ENCODE data around the gene TSPAN9.

Gene TSPAN9

DNA sequence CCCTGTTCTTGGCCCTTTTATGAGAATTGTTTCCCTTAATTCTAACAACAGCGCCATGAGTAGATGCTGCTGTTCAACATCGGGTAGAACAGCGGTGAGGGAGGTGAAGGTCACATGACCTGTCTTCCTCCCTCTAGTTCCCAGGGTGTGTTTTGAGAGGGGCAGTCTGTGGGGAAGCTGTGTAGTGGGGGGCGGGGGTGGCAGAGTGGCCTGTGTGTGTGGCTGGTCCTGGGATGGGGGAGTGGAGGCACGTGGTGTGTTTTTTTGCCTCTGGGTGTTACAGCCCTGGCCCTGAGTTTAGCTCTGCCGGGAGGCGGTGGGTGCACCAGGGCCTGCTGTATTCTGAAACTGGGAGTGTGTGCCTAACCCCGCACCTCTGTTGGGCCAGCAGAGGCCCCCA, 202.7 kb downstream of the TSPAN9 start:
- no peak for DNase-seq
- H3K36me3 ChIP-seq (replicated peaks) = peaks cover 8% of the 10 kb centered on the region
- TF ChIP-seq CTCF (IDR thresholded peaks at IDR 0.05; ENCODE audit: low read depth, low read length, missing control alignments) = no peak
- in situ Hi-C loops (cut with HindIII; ENCODE audit: low pct_ligation_motif_present, low sequenced_read_pairs) = loop anchor here (25.0 kb wide), 1 partner anchor 143 kb away; no protein-coding TSS in a partner anchor
- H3K27me3 ChIP-seq (replicated peaks) = no peaks in the 10 kb centered on the region
- H3K27ac ChIP-seq = no peak overlapping the region
- H3K4me3 ChIP-seq (ENCODE audit: low read depth, low read length) = no peak overlapping the region

DNA sequence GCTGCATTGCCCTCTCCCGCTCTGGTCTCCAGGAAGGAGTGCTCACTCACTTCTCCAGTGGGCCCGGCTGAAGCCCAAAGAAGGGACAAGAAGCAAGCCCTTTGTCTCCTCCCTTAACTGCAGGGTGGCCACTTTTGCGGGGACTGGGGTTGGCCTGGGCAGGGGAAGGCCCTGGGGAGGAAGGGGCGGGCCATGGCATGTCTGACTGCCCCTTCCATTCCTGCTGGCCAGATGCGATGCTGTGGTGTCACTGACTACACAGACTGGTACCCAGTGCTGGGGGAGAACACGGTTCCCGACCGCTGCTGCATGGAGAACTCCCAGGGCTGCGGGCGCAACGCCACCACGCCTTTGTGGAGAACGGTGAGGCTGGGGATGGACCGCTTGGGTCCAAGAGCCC, 203.8 kb downstream of the TSPAN9 start:
- no peak for TF ChIP-seq CTCF (IDR thresholded peaks at IDR 0.05; ENCODE audit: low read depth, low read length, missing control alignments)
- no peaks in the 10 kb centered on the region for H3K27me3 ChIP-seq (replicated peaks)
- H3K4me3 ChIP-seq (ENCODE audit: low read depth, low read length) = no peak overlapping the region
- H3K36me3 ChIP-seq (replicated peaks) = peaks cover 8% of the 10 kb centered on the region
- in situ Hi-C loops (cut with HindIII; ENCODE audit: low pct_ligation_motif_present, low sequenced_read_pairs) = loop anchor here (25.0 kb wide), 1 partner anchor 144 kb away; no protein-coding TSS in a partner anchor
- H3K27ac ChIP-seq = no peak overlapping the region
- DNase-seq = no peak

DNA sequence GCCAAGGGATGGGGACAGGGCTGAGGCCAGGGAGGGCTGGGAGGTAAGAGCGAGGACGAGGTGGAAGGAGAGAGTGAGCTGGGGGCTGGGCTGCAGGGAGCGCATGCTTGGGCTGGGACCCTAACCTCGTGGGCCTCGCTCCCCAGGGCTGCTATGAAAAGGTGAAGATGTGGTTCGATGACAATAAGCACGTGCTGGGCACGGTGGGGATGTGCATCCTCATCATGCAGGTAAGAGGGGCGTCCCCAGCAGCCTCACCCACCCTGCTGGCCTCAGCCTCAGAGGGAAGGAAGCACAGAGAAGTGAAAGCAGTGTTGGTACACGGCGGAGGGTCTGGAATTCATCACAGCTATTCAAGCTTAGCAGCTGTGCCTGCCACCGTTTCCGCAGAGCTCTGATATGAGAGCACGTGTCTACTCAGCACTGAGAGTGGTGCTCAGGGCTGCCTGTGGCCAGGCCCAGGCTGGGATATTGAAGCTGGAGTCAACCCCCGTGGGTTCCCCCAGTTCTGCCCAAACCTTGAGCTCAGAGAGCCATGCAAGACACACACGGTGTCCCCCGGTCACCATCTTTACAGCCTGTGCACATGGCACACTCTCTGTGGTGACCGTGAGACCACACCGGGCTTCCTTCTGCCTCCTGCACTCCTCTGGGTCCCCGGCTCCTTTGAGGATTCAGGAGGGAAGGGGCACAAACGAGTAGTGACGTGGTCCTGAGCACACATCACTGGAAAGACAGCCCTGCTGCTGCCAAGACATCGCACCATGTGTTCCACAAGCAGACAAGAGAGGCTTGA, 204.6 kb downstream of the TSPAN9 start:
- in situ Hi-C loops (cut with HindIII; ENCODE audit: low pct_ligation_motif_present, low sequenced_read_pairs) = loop anchor here (25.0 kb wide), 1 partner anchor 144 kb away; no protein-coding TSS in a partner anchor
- H3K27ac ChIP-seq = no peak overlapping the region
- H3K4me3 ChIP-seq (ENCODE audit: low read depth, low read length) = no peak overlapping the region
- no peak for DNase-seq
- TF ChIP-seq CTCF (IDR thresholded peaks at IDR 0.05; ENCODE audit: low read depth, low read length, missing control alignments) = no peak
- H3K27me3 ChIP-seq (replicated peaks) = no peaks in the 10 kb centered on the region
- H3K36me3 ChIP-seq (replicated peaks) = peaks cover 8% of the 10 kb centered on the region

DNA sequence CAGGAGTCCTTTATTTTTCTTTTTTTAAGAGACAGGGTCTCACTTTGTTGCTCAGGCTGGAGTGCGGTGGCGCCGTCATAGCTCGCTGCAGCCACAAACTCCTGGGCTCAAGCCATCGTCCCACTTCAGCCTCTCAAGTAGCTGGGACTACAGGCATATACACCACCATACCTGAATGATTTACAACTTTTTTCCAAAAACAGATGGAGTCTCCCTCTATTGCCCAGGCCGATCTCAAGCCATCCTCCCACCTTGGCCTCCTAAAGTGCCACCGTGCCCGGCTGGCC, 205.1 kb downstream of the TSPAN9 start:
- no peak for DNase-seq
- Histone ChIP-seq H3K36me3 (replicated peaks) (peaks cover 8% of the 10 kb centered on the region), H3K27ac (no peak overlapping the region), H3K27me3 (replicated peaks) (no peaks in the 10 kb centered on the region), H3K4me3 (ENCODE audit: low read depth, low read length) (no peak overlapping the region)
- in situ Hi-C loops (cut with HindIII; ENCODE audit: low pct_ligation_motif_present, low sequenced_read_pairs) = loop anchor here (25.0 kb wide), 1 partner anchor 145 kb away; no protein-coding TSS in a partner anchor
- TF ChIP-seq CTCF (IDR thresholded peaks at IDR 0.05; ENCODE audit: low read depth, low read length, missing control alignments) = no peak

GRCh38 chr12:3283137-3283680, 206.0 kb downstream of the TSPAN9 start:
- H3K27ac ChIP-seq = no peak overlapping the region
- in situ Hi-C loops (cut with HindIII; ENCODE audit: low pct_ligation_motif_present, low sequenced_read_pairs) = loop anchor here (25.0 kb wide), 1 partner anchor 146 kb away; no protein-coding TSS in a partner anchor
- DNase-seq = no peak
- no peak for TF ChIP-seq CTCF (IDR thresholded peaks at IDR 0.05; ENCODE audit: low read depth, low read length, missing control alignments)
- H3K36me3 ChIP-seq (replicated peaks) = peaks cover 8% of the 10 kb centered on the region
- no peaks in the 10 kb centered on the region for H3K27me3 ChIP-seq (replicated peaks)
- H3K4me3 ChIP-seq (ENCODE audit: low read depth, low read length) = no peak overlapping the region

Data from brain microvascular endothelial cell (primary cell).